Tibial nerve (tissue), 3 donors: Measurements from ENCODE around the gene EYA3.

ENCODE experiments used
- POLR2A ChIP-seq, 2 donors: fragments of 450-650 bp; IDR thresholded peaks; one replicate each; pipeline ENCODE4 v1.6.1; 2017; ENCODE audit warnings: antibody characterized with exemption in 2 of 2, mild to moderate bottlenecking in 2 of 2, moderate library complexity in 2 of 2
- TF ChIP-seq, protein P1 (sequence below), 5 experiments: fragments of 200-600 bp in 3 of 5; fragments of 450-650 bp in 2 of 5; sonication (generic) in 3 of 5; IDR thresholded peaks; one replicate each; pipeline ENCODE4 v1.5.1; 2016 to 2019; ENCODE audit warnings: antibody characterized with exemption in 5 of 5, mild to moderate bottlenecking in 3 of 5, moderate library complexity in 2 of 5

DNA sequence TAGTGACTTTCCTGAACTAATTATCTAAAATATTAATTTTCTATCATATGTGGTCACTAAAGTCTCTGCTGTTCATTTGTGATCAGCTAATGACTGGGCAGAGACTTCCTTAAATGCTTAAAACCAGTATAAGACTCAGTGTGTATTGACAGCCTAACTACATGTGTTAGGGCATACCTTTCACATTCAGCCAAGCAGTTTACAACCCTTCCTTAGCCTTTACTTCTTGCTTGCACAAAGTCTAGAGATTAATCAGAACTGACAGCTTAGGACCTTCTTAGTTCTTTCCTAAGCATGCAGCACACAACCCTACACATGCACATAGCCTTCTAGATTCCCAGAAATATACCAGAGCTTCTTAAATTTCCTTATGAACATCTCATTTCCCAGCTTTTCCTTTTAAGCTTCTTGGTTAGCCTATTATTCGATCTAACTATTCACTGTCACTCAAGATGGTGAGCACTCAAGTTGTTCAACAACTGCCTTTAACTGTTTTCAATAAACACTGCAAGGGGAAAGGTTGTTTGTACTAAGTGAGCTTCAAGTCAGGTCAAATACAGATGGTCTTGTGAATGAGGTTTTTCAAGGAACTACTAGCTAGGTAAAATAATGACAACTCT is 13.4 kb downstream of the EYA3 start:
- TF ChIP-seq, protein P1, sequence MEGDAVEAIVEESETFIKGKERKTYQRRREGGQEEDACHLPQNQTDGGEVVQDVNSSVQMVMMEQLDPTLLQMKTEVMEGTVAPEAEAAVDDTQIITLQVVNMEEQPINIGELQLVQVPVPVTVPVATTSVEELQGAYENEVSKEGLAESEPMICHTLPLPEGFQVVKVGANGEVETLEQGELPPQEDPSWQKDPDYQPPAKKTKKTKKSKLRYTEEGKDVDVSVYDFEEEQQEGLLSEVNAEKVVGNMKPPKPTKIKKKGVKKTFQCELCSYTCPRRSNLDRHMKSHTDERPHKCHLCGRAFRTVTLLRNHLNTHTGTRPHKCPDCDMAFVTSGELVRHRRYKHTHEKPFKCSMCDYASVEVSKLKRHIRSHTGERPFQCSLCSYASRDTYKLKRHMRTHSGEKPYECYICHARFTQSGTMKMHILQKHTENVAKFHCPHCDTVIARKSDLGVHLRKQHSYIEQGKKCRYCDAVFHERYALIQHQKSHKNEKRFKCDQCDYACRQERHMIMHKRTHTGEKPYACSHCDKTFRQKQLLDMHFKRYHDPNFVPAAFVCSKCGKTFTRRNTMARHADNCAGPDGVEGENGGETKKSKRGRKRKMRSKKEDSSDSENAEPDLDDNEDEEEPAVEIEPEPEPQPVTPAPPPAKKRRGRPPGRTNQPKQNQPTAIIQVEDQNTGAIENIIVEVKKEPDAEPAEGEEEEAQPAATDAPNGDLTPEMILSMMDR (IDR thresholded peaks at IDR 0.05), result no peak
- TF ChIP-seq POLR2A (IDR thresholded peaks at IDR 0.05), result no peak
